ENCODE data around the gene AP4S1. TPM values are rescaled to one million over a fixed set of nuclear protein-coding genes. Genes with fewer than 3 reads are reported as not detected.

AP4S1 gene
- total and polyA plus RNA-seq, 3 donors from 2014 or later: 18.9 to 41.8 (median 21.5) TPM

DNA sequence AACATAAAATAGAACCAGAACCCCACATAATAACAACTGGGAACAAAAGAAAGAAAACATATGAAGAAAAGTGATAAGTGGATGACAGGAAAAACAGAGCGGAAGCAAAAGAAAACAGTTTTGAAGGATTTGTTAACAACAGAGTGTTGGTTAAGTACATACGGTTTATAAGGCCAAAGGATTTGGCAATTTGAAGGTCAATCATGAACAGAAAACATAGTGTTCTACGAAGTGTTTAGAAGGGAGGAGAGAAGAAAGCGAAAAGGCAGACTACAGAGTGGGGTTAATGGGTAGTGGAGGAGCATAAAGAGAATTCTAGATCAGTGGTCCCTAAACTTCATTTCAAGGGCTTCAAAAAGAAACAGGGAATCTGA lies 3.9 kb upstream of the AP4S1 start:
- Histone ChIP-seq H3K9me3 (no peaks in the 10 kb centered on the region), H3K4me3 (no peak overlapping the region), H3K27me3 (no peaks in the 10 kb centered on the region), H3K36me3 (ENCODE audit: low read depth, missing control alignments) (no peaks in the 10 kb centered on the region), H3K27ac (peak overlapping the region in 1 of 2 donors; percentile 6), H3K4me1 (peaks cover 13% of the 10 kb centered on the region)
- no peak for DNase-seq
- no peak for TF ChIP-seq POLR2A (IDR thresholded peaks at IDR 0.05)
- TF ChIP-seq, protein P1, sequence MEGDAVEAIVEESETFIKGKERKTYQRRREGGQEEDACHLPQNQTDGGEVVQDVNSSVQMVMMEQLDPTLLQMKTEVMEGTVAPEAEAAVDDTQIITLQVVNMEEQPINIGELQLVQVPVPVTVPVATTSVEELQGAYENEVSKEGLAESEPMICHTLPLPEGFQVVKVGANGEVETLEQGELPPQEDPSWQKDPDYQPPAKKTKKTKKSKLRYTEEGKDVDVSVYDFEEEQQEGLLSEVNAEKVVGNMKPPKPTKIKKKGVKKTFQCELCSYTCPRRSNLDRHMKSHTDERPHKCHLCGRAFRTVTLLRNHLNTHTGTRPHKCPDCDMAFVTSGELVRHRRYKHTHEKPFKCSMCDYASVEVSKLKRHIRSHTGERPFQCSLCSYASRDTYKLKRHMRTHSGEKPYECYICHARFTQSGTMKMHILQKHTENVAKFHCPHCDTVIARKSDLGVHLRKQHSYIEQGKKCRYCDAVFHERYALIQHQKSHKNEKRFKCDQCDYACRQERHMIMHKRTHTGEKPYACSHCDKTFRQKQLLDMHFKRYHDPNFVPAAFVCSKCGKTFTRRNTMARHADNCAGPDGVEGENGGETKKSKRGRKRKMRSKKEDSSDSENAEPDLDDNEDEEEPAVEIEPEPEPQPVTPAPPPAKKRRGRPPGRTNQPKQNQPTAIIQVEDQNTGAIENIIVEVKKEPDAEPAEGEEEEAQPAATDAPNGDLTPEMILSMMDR (IDR thresholded peaks at IDR 0.05): no peak
- WGBS, 2 donors: 63 to 69% methylated on average over 4 of the region's 4 CpGs
- intact Hi-C loops (cut with DNase I; ENCODE audit: low total_unique reads): no loop called here

GRCh38 chr14:31022386-31022785 lies 3.1 kb upstream of the AP4S1 start:
- no peaks in the 10 kb centered on the region for H3K27me3 ChIP-seq
- 47 to 95% methylated on average over 2 of the region's 2 CpGs for WGBS, 2 donors
- no peaks in the 10 kb centered on the region for H3K9me3 ChIP-seq
- DNase-seq: no peak
- H3K27ac ChIP-seq: no peak overlapping the region
- intact Hi-C loops (cut with DNase I; ENCODE audit: low total_unique reads): no loop called here
- H3K4me1 ChIP-seq: peaks cover 15% of the 10 kb centered on the region
- H3K4me3 ChIP-seq: no peak overlapping the region
- no peaks in the 10 kb centered on the region for H3K36me3 ChIP-seq (ENCODE audit: low read depth, missing control alignments)
- TF ChIP-seq POLR2A (IDR thresholded peaks at IDR 0.05): no peak
- TF ChIP-seq, protein P1 (IDR thresholded peaks at IDR 0.05): no peak

DNA sequence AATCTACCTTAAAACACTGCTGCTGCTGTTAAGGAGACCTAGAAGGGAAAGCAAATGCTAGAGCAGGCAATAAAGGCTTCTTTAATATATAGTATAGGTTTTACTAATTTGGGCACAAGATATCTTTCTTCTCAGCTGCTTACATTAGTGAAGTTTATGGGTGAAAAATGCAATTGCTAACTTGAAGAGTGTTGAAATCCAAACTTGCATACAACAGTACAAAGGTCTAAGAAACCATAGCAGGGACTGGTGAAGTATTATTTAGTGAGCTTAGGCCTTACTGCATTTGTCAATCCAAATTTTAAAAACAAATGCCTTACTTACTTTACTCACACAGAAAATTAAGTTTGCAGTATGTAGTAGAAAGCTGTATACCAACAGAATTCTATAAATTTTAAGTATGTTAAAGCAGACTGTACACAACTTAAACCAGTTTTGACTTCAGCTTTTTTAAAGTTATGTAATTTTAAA lies 1.4 kb upstream of the AP4S1 start:
- no peak overlapping the region for H3K27ac ChIP-seq
- intact Hi-C loops (cut with DNase I; ENCODE audit: low total_unique reads): no loop called here
- TF ChIP-seq POLR2A (IDR thresholded peaks at IDR 0.05): no peak
- TF ChIP-seq, protein P1 (IDR thresholded peaks at IDR 0.05): no peak

GRCh38 chr14:31024577-31025366 lies 677 bp upstream of the AP4S1 start:
- no peaks in the 10 kb centered on the region for H3K36me3 ChIP-seq (ENCODE audit: low read depth, missing control alignments)
- DNase-seq: no peak
- H3K27me3 ChIP-seq: no peaks in the 10 kb centered on the region
- TF ChIP-seq, protein P1 (IDR thresholded peaks at IDR 0.05): no peak
- TF ChIP-seq POLR2A (IDR thresholded peaks at IDR 0.05): no peak
- peaks cover 17% of the 10 kb centered on the region for H3K4me1 ChIP-seq
- WGBS, 2 donors: 2 to 4% methylated on average over 11 of the region's 11 CpGs
- peak overlapping the region; percentile 99 for H3K4me3 ChIP-seq
- no peaks in the 10 kb centered on the region for H3K9me3 ChIP-seq
- H3K27ac ChIP-seq: peak overlapping the region; percentile 100
- intact Hi-C loops (cut with DNase I; ENCODE audit: low total_unique reads): no loop called here

More for the DNA sequence above, 1.4 kb upstream of the AP4S1 start:
- DNase-seq: no peak
- Histone ChIP-seq H3K27me3 (no peaks in the 10 kb centered on the region), H3K36me3 (ENCODE audit: low read depth, missing control alignments) (no peaks in the 10 kb centered on the region), H3K4me1 (peaks cover 17% of the 10 kb centered on the region), H3K9me3 (no peaks in the 10 kb centered on the region), H3K4me3 (no peak overlapping the region)

DNA sequence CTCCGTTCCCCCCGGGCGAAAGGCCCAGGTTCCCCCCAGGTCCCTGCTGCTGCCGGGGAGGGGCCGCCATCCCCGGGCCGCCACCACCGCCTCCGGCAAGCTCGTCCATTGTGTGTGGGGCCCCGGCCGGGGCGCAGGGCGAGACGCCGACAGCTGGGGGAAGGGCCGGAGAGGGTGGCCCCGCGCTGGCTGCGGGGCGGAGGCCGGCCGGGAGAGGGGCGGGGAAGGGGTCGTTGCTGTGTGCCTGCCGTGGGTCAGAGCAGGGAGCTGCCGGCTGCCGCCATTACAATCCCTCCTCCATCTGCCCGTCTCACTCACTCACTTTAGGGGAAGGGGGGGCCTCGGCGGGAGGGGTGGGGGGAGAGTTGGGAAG lies 614 bp downstream of the AP4S1 start, which contains the start of gene STRN3:
STRN3 (minus strand) TSS at position 303 of the 373 bp plus-strand sequence; CDS start at position 109, 194 bp downstream.
- Histone ChIP-seq H3K27ac (peak within 1 kb of the TSS; percentile 100), H3K27me3 (no peaks in the 10 kb centered on the region), H3K4me1 (peaks cover 17% of the 10 kb centered on the region), H3K9me3 (no peaks in the 10 kb centered on the region), H3K4me3 (peak within 1 kb of the TSS; percentile 99), H3K36me3 (ENCODE audit: low read depth, missing control alignments) (no peaks in the 10 kb centered on the region)
- intact Hi-C loops (cut with DNase I; ENCODE audit: low total_unique reads): no loop called here
- TF ChIP-seq POLR2A (IDR thresholded peaks at IDR 0.05): no peak
- TF ChIP-seq, protein P1 (IDR thresholded peaks at IDR 0.05): no peak
- no peak for DNase-seq
- WGBS, 2 donors: 0% methylated on average over 21 of the region's 31 CpGs; no CpG with 5 or more reads in 1 of the 2 donors

Measured in testis (tissue), 3 donors.